Mesenchymal stem cell (in vitro differentiated cells and primary cell): ENCODE measurements around the gene TNK1.

ENCODE experiments used
- DNase-seq: peaks from one replicate; pipeline ENCODE4 v3.0.0-alpha.2; 2013
- H2AFZ ChIP-seq: one replicate; pipeline ENCODE4 v1.6.1; 2013; ENCODE audit warnings: low read depth, mild to moderate bottlenecking, control low read depth, inconsistent platforms, low read length, moderate library complexity
- H2AK5ac ChIP-seq: 2 replicates; pipeline ENCODE4 v1.6.1; 2013; ENCODE audit warnings: low read length, moderate library complexity, mild to moderate bottlenecking, inconsistent platforms; ENCODE audit not compliant: severe bottlenecking
- H2BK120ac ChIP-seq: one replicate; pipeline ENCODE4 v1.6.1; 2013; ENCODE audit warnings: low read depth, mild to moderate bottlenecking, inconsistent platforms, low read length, moderate library complexity
- H2BK12ac ChIP-seq, 2 experiments: one replicate each; pipeline ENCODE4 v1.6.1; 2013; ENCODE audit warnings: inconsistent platforms in 2 of 2, low read length in 2 of 2, mild to moderate bottlenecking in 2 of 2, moderate library complexity in 2 of 2, control low read depth in 1 of 2
- H2BK15ac ChIP-seq: one replicate; pipeline ENCODE4 v1.6.1; 2013; ENCODE audit warnings: mild to moderate bottlenecking, low read depth, inconsistent platforms; ENCODE audit not compliant: poor library complexity, severe bottlenecking
- H2BK5ac ChIP-seq: 2 replicates; pipeline ENCODE4 v1.6.1; 2013; ENCODE audit warnings: low read depth, mild to moderate bottlenecking, low read length, control low read depth, inconsistent platforms; ENCODE audit not compliant: poor library complexity, severe bottlenecking
- H3K14ac ChIP-seq, 2 experiments: one replicate each; pipeline ENCODE4 v1.6.1; 2013; ENCODE audit warnings: inconsistent platforms in 2 of 2, low read length in 2 of 2, control low read depth in 1 of 2, mild to moderate bottlenecking in 1 of 2, moderate library complexity in 1 of 2
- H3K18ac ChIP-seq, 2 experiments: one replicate each; pipeline ENCODE4 v1.6.1; 2013; ENCODE audit warnings: inconsistent platforms in 2 of 2, low read length in 2 of 2, control low read depth in 1 of 2, low read depth in 1 of 2, mild to moderate bottlenecking in 1 of 2
- H3K23ac ChIP-seq, 2 experiments: one replicate each; pipeline ENCODE4 v1.6.1; 2013; ENCODE audit warnings: inconsistent platforms in 2 of 2, low read length in 2 of 2, mild to moderate bottlenecking in 2 of 2, moderate library complexity in 2 of 2, control low read depth in 1 of 2
- H3K27ac ChIP-seq: 2 replicates; pipeline ENCODE4 v1.5.1; 2013; ENCODE audit warnings: mild to moderate bottlenecking, moderate library complexity, low read length, control low read depth, inconsistent platforms; ENCODE audit not compliant: poor library complexity, severe bottlenecking
- H3K27me3 ChIP-seq, 2 experiments: 2 replicates each; pipeline versions ENCODE4 v1.6.1 to v1.7.0; 2013; ENCODE audit warnings: low read length in 2 of 2, mild to moderate bottlenecking in 2 of 2, moderate library complexity in 2 of 2, control low read depth in 1 of 2, inconsistent platforms in 1 of 2; ENCODE audit not compliant: control insufficient read depth in 1 of 2, insufficient read depth in 1 of 2
- H3K36me3 ChIP-seq, 2 experiments: 2 replicates each; pipeline versions ENCODE4 v1.6.1 to v1.7.0; 2013; ENCODE audit warnings: low read length in 2 of 2, control low read depth in 1 of 2, inconsistent platforms in 1 of 2, low read depth in 1 of 2, mild to moderate bottlenecking in 1 of 2; ENCODE audit not compliant: insufficient read depth in 2 of 2, control insufficient read depth in 1 of 2
- H3K4ac ChIP-seq, 2 experiments: one replicate each; pipeline ENCODE4 v1.6.1; 2013; ENCODE audit warnings: inconsistent platforms in 2 of 2, low read length in 2 of 2, mild to moderate bottlenecking in 2 of 2, moderate library complexity in 2 of 2, control low read depth in 1 of 2, low read depth in 1 of 2
- H3K4me1 ChIP-seq: 2 replicates; pipeline ENCODE4 v1.6.1; 2013; ENCODE audit warnings: low read depth, low read length, control low read depth; ENCODE audit not compliant: control insufficient read depth, insufficient read depth
- H3K4me2 ChIP-seq: 2 replicates; pipeline ENCODE4 v1.6.1; 2013; ENCODE audit warnings: low read length, mild to moderate bottlenecking, inconsistent platforms; ENCODE audit not compliant: poor library complexity, severe bottlenecking
- H3K4me3 ChIP-seq, 2 experiments: 2 replicates each; pipeline versions ENCODE4 v1.5.1 to v1.7.0; 2013; ENCODE audit warnings: low read length in 2 of 2, mild to moderate bottlenecking in 2 of 2, control low read depth in 1 of 2, low read depth in 1 of 2; ENCODE audit not compliant: insufficient read depth in 1 of 2
- H3K79me1 ChIP-seq: replicated peaks from 2 replicates; pipeline ENCODE4 v1.6.1; 2013; ENCODE audit warnings: mild to moderate bottlenecking, control low read depth, low read length, inconsistent platforms; ENCODE audit not compliant: poor library complexity, severe bottlenecking
- H3K9ac ChIP-seq: 2 replicates; pipeline ENCODE4 v1.7.0; 2013; ENCODE audit warnings: mild to moderate bottlenecking, low read length, moderate library complexity
- H3K9me3 ChIP-seq: 2 replicates; pipeline ENCODE4 v1.7.0; 2013; ENCODE audit warnings: mild to moderate bottlenecking, low read length; ENCODE audit not compliant: control insufficient read depth
- H4K8ac ChIP-seq: one replicate; pipeline ENCODE4 v1.6.1; 2013; ENCODE audit warnings: inconsistent platforms, mild to moderate bottlenecking, low read length, moderate library complexity
- H4K91ac ChIP-seq: one replicate; pipeline ENCODE4 v1.6.1; 2013; ENCODE audit warnings: mild to moderate bottlenecking, low read length, inconsistent platforms
- WGBS: methylation state at CpG from one replicate; pipeline ENCODE4 v1.1.7; 2013; ENCODE audit warnings: mixed read lengths; 5-methylcytosine and 5-hydroxymethylcytosine counted together

The TNK1 gene

DNA sequence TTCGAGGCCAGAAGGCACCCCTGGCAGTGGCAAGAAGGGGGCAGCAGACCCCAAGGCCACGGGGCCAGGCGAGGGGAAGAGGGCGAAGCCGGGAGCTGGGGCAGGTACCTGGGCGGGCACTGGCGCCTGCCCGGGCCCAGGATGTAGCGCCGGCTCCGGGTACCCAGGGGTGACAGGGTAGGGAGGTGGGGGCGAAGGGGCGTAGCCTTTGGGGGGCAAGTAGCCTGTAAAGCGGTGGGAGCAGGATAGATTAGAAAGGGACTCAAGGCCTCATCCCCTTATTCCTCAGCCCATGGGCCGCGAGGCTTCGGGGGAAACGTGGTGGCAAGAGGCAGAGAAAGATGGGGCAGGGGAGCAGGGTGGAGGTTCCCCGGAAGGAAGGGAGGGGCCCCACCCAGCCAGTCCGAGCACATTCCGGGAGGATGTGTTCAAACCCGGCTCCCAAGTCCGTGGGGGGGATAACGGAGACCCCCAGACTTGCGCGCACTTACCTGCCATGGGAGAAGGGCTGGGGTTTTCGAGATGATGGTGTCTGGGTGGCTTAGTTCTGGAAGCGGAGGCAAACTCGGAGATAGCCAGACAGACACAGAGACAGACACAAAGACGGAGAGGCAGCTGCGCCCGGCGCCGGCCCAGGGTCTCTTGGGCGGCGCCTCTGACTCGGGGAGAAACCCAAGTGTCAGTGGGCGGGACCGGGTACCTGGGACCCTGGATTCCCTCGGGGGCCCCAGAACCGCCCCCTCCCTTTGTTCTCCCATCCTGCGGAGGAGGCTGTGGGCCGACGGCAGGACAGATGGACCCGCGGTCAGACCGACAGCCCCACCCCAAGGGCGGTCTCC lies 12.9 kb downstream of the TNK1 start:
- peak overlapping the region; percentile 73 for H2BK15ac ChIP-seq
- H3K4me2 ChIP-seq = peak overlapping the region; percentile 46
- peak overlapping the region; percentile 71 for H2BK120ac ChIP-seq
- peak overlapping the region; percentile 23 for H4K91ac ChIP-seq
- H3K4me3 ChIP-seq = peak overlapping the region; percentile 69 to 92
- H2AFZ ChIP-seq = peak overlapping the region; percentile 46
- H2BK12ac ChIP-seq = peak overlapping the region in 1 of 2 experiments; percentile 6
- H3K36me3 ChIP-seq = peaks cover 40 to 41% of the 10 kb centered on the region in 2 experiments
- H3K14ac ChIP-seq = peak overlapping the region in 1 of 2 experiments; percentile 69
- WGBS = 11% methylated on average over 42 of the region's 48 CpGs
- peak overlapping the region in 1 of 2 experiments; percentile 78 for H3K23ac ChIP-seq
- H3K4me1 ChIP-seq = peaks cover 25% of the 10 kb centered on the region
- peak; percentile 41 for DNase-seq
- H2AK5ac ChIP-seq = no peak overlapping the region
- H3K79me1 ChIP-seq = peaks cover 21% of the 10 kb centered on the region
- H3K18ac ChIP-seq = peak overlapping the region in 1 of 2 experiments; percentile 74
- peak overlapping the region; percentile 10 for H4K8ac ChIP-seq
- no peak overlapping the region for H2BK5ac ChIP-seq
- H3K27me3 ChIP-seq = no peaks in the 10 kb centered on the region
- H3K9ac ChIP-seq = peak overlapping the region; percentile 88
- peak overlapping the region; percentile 54 for H3K27ac ChIP-seq
- peak overlapping the region in 1 of 2 experiments; percentile 29 for H3K4ac ChIP-seq
- H3K9me3 ChIP-seq = no peaks in the 10 kb centered on the region

GRCh38 chr17:7394452-7395191 lies 13.7 kb downstream of the TNK1 start, which contains the start of gene PLSCR3:
TSS of gene PLSCR3 (minus strand) at chr17:7394525. CDS start at chr17:7394110, 415 bp downstream.
- peak within 1 kb of the TSS; percentile 89 for H4K91ac ChIP-seq
- H2AFZ ChIP-seq = peak within 1 kb of the TSS; percentile 46
- peaks cover 25% of the 10 kb centered on the region for H3K4me1 ChIP-seq
- H3K36me3 ChIP-seq = peaks cover 32 to 33% of the 10 kb centered on the region in 2 experiments
- peak; percentile 89 for DNase-seq
- H2BK120ac ChIP-seq = peak within 1 kb of the TSS; percentile 71
- H3K23ac ChIP-seq = peak within 1 kb of the TSS in 1 of 2 experiments; percentile 78
- peak within 1 kb of the TSS; percentile 56 to 81 for H2BK12ac ChIP-seq
- peak within 1 kb of the TSS; percentile 73 for H2BK15ac ChIP-seq
- peak within 1 kb of the TSS; percentile 96 for H4K8ac ChIP-seq
- H3K9ac ChIP-seq = peak within 1 kb of the TSS; percentile 88
- H3K79me1 ChIP-seq = peaks cover 21% of the 10 kb centered on the region
- H3K4ac ChIP-seq = peak within 1 kb of the TSS; percentile 73 to 91
- WGBS = under 1% methylated on average over 60 of the region's 71 CpGs
- peak within 1 kb of the TSS in 1 of 2 experiments; percentile 73 for H3K14ac ChIP-seq
- peak within 1 kb of the TSS; percentile 73 for H3K27ac ChIP-seq
- peak within 1 kb of the TSS; percentile 69 to 92 for H3K4me3 ChIP-seq
- H2BK5ac ChIP-seq = peak within 1 kb of the TSS; percentile 88
- no peaks in the 10 kb centered on the region for H3K27me3 ChIP-seq
- H2AK5ac ChIP-seq = peak within 1 kb of the TSS; percentile 52
- H3K4me2 ChIP-seq = peak within 1 kb of the TSS; percentile 69
- H3K9me3 ChIP-seq = no peaks in the 10 kb centered on the region
- peak within 1 kb of the TSS; percentile 69 to 74 for H3K18ac ChIP-seq

GRCh38 chr17:7396147-7396546 lies 15.3 kb downstream of the TNK1 start:
- Histone ChIP-seq H3K4me2 (no peak overlapping the region), H3K4ac (no peak overlapping the region), H3K4me1 (peaks cover 22% of the 10 kb centered on the region), H3K27me3 (no peaks in the 10 kb centered on the region), H4K8ac (peak overlapping the region; percentile 63), H2BK15ac (no peak overlapping the region), H3K36me3 (peaks cover 17 to 18% of the 10 kb centered on the region in 2 experiments), H4K91ac (no peak overlapping the region), H3K4me3 (no peak overlapping the region), H2BK12ac (no peak overlapping the region), H3K79me1 (peaks cover 13% of the 10 kb centered on the region), H3K23ac (no peak overlapping the region), H3K27ac (no peak overlapping the region), H2BK120ac (no peak overlapping the region), H2AFZ (no peak overlapping the region), H3K18ac (no peak overlapping the region), H3K9ac (no peak overlapping the region), H2AK5ac (peak overlapping the region; percentile 76), H3K14ac (no peak overlapping the region), H2BK5ac (no peak overlapping the region), H3K9me3 (no peaks in the 10 kb centered on the region)
- no peak for DNase-seq
- 89% methylated on average over 4 of the region's 4 CpGs for WGBS

- Histone ChIP-seq H2AK5ac (no peak overlapping the region), H3K9me3 (no peaks in the 10 kb centered on the region), H2BK5ac (no peak overlapping the region), H3K79me1 (peaks cover 4% of the 10 kb centered on the region), H3K23ac (no peak overlapping the region), H4K8ac (no peak overlapping the region), H3K27me3 (no peaks in the 10 kb centered on the region), H3K14ac (no peak overlapping the region), H2BK15ac (no peak overlapping the region), H2BK12ac (no peak overlapping the region), H3K18ac (no peak overlapping the region), H2BK120ac (no peak overlapping the region), H3K4me3 (no peak overlapping the region), H3K4me2 (no peak overlapping the region), H3K4me1 (peaks cover 17% of the 10 kb centered on the region), H3K27ac (no peak overlapping the region), H3K4ac (no peak overlapping the region), H3K9ac (no peak overlapping the region), H2AFZ (no peak overlapping the region), H4K91ac (no peak overlapping the region), H3K36me3 (no peaks in the 10 kb centered on the region)
- no peak for DNase-seq
- WGBS = 83% methylated on average over 1 of the region's 2 CpGs
Measured at GRCh38 chr17:7398612-7399011, 17.7 kb downstream of the TNK1 start.
